Measurements from ENCODE around the gene HEXIM1.
A peak's percentile ranks its signal among the peaks of the same experiment; 100 is the strongest.

Gene HEXIM1

DNA sequence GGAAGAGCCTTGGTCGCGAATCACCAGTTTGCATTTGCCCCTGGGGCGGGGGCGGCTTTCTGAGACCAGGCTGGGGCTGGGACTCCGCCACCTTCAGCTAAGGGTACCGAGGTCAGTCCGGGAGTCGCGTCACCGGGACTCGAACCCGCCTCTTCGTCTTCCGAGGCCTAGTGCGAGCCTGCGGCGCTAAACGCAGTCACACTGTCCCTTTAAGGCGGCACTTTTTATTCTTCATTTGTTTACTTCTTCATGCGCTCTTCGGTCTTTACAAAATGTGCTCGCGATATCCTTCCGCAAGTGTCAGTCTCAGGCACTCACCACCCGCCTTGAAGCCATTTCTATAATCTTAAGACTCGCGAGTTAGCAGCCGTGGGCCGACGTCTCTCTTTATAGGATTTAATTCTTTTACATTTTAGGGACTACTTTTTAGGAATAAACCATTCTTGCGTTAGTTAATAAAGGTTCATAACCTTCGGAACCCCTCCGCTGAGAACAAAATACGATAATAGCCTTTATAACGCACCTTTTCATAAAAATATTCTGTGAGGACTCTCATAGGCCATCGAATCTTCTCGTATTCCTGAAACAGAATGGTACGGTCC lies 593 bp upstream of the HEXIM1 start:
- DNase-seq: peak; percentile 70 to 77

DNA sequence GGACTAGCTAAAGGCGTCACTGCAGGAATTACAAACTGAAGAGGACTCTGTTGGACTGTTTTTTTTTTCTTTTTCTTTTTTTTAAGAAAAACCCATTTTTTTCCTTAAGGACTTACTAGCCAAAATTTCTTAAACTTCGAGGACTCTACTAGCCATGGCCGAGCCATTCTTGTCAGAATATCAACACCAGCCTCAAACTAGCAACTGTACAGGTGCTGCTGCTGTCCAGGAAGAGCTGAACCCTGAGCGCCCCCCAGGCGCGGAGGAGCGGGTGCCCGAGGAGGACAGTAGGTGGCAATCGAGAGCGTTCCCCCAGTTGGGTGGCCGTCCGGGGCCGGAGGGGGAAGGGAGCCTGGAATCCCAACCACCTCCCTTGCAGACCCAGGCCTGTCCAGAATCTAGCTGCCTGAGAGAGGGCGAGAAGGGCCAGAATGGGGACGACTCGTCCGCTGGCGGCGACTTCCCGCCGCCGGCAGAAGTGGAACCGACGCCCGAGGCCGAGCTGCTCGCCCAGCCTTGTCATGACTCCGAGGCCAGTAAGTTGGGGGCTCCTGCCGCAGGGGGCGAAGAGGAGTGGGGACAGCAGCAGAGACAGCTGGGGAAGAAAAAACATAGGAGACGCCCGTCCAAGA lies 878 bp downstream of the HEXIM1 start:
- DNase-seq: peak; percentile 67 to 69

DNA sequence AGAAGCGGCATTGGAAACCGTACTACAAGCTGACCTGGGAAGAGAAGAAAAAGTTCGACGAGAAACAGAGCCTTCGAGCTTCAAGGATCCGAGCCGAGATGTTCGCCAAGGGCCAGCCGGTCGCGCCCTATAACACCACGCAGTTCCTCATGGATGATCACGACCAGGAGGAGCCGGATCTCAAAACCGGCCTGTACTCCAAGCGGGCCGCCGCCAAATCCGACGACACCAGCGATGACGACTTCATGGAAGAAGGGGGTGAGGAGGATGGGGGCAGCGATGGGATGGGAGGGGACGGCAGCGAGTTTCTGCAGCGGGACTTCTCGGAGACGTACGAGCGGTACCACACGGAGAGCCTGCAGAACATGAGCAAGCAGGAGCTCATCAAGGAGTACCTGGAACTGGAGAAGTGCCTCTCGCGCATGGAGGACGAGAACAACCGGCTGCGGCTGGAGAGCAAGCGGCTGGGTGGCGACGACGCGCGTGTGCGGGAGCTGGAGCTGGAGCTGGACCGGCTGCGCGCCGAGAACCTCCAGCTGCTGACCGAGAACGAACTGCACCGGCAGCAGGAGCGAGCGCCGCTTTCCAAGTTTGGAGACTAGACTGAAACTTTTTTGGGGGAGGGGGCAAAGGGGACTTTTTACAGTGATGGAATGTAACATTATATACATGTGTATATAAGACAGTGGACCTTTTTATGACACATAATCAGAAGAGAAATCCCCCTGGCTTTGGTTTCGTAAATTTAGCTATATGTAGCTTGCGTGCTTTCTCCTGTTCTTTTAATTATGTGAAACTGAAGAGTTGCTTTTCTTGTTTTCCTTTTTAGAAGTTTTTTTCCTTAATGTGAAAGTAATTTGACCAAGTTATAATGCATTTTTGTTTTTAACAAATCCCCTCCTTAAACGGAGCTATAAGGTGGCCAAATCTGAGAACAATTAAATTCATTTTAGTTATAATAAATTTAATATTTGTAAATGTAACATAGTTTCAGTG lies 1.7 kb downstream of the HEXIM1 start:
- peak; percentile 17 to 31 for DNase-seq

DNA sequence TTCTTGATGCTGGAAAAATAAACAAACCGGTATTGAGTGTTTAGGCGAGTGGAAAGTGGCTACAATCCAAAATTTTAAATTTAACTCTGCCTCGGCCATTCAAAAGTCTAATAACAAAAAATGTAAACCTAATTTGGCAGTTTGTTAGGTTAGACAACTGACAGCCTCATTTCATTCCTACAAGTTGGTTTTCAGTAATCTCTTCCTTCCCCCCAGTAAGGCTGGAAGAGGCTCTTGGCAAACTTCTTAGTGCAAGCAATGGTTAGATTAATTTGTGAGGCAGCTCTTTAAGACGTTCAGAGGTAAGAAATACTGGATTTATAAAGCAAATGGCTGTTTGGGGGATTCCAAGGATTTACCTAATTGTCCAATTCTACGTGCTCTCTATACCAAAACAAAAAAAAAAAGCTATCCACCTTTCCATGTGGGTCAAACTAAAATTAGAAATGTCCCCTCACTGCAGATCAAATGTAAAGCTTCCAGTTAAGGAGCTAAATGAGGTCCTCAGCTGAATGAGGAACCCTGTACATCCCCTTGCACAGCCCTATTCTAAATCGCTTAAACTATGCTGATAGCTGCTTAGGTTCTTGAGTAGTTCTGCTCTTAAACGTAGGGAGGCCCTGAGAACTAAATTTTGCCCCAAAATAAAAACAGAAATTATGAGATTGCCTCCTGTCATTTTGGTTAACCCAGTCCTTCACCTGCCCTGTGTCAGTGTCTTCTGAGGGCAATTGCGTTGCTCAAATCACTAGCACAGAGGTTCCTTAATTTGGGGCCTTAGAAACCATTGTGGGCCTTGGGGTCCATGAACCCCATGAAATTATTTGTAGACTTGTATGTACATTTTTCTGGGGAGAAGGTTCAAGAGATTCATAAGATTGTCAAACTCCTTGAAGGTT lies 2.9 kb downstream of the HEXIM1 start:
- DNase-seq: no peak

DNA sequence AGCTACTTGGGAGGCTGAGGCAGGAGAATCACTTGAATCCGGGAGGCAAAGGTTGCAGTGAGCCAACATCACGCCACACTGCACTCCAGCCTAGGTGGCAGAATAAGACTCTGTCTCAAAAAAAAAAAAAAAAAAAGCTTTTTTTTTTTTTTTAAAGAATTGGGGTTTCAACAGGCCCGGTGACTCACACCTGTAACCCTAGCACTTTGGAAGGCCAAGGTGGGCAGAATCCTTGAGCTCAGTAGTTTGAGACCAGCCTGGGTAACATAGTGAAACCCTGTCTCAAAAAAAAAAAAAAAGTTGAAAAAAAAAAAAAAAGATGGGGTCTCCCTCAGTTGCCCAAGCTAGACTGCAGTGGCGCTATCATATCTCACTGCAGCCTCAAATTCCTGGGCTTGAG lies 6.8 kb downstream of the HEXIM1 start:
- DNase-seq: no peak

DNA sequence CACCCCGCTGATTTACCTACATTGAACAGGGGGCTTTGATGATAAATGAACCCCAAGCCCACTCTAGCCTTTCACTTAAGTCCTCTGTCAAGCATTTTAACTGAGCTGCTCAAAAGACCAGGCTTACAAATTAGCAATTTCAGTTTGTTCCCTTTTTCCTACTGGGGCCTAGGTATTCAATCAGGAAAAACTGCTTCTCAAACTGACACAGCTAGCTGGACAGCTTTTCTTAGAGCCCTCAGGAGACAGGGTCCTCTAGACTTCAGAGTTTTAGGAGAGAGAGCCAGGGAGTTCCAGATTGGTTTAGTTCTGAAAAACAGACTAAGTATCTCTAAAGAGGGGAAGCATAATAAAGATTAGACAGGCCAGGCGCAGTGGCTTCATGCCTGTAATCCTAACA lies 7.2 kb downstream of the HEXIM1 start:
- no peak for DNase-seq

DNA sequence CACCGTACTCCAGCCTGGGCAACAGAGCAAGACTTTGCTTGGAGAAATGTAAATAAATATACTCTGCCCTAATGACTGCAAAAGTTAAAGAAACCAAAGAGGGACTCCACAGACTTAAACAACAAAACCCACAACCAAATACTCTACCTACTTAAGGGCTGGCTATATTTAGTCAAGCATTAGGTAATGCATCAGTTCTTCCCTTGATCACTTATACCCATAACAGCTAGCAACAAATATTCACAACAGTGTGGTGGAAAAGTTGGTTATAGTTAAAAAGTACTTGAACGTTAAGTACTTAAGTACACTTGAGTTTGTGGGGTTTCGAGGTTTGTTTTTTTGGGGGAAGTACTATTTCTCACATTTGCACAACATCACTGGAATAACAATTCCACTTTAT lies 8.0 kb downstream of the HEXIM1 start:
- no peak for DNase-seq

DNA sequence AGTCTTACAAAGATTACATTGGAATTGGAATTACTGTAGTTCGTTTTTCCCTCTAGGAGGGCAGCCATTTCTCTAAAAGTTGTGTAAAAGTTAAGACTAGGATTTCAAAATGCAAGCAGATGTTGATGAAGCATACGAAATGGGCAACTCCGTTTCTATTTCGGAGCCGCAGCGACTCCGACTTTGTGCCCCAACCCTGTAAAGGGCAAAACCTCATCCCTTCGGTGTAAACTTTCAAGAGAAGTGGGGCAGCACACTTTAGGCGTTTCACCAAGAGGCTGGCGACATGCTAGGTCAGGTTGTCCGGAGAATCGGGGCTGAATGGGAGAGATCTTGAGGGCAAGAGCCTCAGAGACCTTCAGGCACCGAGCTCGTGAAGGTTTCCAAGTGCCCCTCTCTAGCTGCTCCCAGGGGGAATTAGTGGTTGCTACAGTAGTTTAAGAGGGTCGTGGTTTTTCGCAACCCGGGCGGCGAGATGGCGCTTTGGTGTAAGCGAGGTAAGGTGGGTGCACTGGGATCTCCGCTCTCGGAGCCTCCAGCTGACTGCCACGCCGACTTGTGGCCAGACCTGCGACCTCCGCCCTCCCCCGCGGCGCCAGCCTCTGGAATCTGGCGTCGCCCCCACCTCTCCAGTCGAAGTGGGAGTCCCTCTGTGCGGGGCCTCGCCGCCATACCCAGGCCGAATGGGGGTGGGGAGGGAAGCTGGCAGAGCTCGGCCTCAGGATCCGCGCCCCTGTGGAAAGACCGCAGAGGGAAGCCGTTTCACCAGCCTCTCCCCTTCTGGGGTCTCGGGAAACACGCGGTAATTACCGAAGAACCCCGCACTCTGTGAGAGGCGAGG lies 12.4 kb downstream of the HEXIM1 start:
- peak; percentile 58 to 67 for DNase-seq

DNA sequence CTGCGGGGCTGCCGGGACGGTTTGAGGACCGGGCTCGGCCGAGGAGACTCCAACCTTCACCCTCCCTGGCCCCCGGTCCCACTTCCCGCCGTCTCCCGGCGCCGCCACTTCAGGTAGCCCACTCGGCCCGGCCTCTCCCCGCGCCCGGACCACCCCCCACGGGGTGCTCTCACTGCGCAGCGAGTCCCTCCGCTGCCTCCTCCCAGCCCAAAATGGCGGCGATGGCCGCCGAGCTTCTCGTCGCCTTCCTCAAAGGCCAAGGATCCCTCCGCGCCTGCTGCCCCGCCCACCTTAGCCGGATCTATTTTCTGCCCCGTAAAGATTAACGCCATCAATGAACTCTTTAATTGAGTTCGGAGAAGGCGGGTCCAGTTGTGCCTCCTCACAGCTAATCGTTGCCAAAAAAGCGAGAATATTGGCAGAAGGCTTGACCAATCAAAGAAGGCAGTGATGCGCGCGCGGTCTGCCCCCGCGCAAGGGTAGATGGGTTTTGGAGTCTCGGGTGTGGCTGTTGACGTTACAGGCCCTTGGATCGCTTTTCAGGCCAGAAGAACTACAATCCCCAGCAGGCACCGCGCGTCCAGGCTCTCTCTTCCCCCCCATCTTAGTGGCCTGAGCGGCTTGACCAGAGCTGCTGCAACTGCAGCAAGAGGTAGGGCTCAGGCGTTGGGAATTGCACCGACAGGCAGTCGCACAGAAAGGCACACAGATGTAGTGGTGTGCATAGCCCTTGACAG lies 13.2 kb downstream of the HEXIM1 start, which contains the start of gene HEXIM2:
HEXIM2 (plus strand) TSS at position 588 of the 737 bp plus-strand sequence. CDS start 919 bp downstream, outside the sequence.
- DNase-seq: peak; percentile 95 to 99

DNA sequence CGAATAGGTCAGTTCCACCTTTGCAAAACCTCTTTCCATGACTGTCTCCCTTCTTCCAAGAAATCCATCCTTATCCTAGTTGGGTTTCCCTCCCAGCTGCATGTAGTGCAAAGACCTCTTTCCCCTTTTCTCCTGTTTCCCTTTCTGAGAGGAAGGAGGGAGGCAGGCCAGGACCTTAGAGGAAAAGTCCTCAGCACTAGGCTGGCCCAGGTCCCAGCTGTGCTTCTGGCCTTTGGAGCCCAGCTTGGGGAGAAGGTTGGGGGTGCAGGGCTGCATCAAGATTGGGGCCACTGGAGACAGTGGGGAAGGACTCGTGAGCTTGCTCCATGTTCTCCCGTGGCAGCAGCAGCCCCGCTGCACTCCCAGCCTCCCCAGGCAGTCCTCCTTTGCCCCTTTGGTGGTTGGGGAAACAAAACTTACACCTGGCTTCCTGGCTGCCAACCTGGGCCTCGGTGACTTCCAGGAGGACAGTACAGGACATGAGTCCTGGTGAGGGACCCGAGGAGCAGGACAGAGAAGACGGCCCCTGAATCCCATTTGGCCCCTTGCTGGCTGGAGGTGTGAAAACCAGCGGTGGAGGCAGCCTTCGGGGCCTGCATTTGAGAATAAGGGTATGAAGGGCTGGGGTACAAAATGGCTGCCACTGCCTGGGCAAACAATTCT lies 13.9 kb downstream of the HEXIM1 start:
- no peak for DNase-seq

DNA sequence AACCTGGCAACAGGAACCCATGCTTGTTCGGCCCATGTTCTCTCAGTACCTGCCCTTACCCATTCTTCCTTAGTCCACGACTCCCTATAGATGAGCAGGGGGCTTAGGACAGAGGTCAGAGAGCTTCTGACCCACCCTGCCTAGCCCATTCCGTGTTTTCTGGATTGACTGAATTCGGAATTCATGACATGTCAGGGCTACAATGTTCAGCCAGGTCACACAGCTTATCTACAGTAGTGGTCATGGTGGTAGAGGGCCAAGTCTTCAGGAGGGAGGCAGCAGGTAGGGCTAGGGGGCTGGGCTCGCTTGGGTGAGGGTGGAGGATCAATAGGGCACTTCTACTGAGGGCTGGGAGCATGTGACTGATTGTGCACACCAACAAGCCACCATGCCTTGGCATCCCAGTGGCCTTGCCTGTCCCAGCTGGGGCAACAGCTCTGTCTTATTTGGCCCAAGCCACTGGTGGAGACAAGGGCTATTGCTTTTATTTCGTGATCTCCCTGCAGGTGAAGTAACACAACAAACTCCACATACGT lies 16.5 kb downstream of the HEXIM1 start:
- DNase-seq: no peak

DNA sequence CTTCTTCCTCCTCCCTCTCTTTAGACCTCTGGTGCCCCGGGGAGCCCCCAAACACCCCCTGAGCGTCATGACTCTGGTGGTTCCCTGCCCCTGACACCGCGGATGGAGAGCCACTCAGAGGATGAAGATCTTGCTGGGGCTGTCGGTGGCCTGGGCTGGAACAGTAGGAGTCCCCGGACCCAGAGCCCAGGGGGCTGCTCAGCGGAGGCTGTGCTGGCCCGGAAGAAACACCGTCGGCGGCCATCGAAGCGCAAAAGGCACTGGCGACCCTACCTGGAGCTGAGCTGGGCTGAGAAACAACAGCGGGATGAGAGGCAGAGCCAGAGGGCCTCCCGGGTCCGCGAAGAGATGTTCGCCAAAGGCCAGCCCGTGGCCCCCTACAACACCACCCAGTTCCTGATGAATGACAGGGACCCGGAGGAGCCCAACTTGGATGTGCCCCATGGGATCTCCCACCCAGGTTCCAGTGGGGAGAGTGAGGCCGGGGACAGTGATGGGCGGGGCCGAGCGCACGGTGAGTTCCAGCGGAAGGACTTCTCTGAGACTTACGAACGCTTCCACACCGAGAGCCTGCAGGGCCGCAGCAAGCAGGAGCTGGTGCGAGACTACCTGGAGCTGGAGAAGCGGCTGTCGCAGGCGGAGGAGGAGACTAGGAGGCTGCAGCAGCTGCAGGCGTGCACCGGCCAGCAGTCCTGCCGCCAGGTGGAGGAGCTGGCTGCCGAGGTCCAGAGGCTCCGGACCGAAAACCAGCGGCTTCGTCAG lies 20.9 kb downstream of the HEXIM1 start:
- no peak for DNase-seq

DNA sequence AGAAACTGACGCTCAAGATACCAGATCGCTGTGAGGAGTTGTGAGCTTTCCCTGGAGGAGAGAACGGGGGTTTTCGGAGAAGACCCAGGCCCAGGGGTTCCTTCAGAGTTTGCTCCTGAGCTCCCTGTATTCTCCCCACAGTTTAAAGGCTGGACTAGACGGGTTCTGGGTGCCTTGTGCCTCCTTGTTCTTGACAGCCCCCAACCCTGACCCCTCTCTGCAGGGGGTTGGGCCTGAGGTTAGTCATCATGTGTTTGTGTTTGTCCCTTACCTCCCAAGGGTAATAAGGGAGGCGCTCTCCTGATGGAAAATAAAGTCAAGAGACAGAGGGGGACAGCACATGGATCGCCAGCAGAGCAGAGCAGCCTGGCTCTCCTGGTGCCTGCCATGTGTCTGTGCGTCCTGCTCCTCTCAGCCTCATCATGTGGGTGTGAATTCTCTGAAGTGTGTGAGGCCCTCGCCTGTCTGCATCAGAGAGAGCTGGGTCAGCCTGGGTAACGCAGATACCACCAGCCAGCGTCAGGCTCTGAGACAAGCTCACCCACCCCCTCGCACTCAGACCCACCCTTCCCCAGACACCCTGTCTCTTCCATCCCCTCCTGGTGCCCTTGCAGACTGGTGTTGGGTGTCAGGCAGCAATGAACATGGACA lies 22.1 kb downstream of the HEXIM1 start:
- no peak for DNase-seq

DNA sequence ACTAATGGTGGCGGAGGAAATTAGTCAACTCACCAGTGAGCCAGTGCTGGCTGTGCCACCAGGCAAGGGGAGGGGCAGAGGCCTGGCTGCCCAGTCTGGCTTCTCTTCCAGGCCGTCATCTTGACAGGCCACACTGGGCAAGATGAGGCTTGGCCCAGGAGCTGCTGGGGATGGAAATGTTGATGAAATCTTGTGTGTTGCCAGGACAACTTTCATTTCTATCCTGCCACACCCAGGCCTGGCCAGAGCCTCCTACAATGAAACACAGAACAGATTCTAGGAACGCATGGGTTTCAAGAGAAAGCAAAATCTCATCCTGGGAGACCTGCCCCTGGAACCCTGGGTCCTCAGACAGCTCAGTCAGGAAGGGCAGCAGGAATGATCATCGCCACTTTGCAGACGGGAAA lies 22.7 kb downstream of the HEXIM1 start:
- no peak for DNase-seq

DNA sequence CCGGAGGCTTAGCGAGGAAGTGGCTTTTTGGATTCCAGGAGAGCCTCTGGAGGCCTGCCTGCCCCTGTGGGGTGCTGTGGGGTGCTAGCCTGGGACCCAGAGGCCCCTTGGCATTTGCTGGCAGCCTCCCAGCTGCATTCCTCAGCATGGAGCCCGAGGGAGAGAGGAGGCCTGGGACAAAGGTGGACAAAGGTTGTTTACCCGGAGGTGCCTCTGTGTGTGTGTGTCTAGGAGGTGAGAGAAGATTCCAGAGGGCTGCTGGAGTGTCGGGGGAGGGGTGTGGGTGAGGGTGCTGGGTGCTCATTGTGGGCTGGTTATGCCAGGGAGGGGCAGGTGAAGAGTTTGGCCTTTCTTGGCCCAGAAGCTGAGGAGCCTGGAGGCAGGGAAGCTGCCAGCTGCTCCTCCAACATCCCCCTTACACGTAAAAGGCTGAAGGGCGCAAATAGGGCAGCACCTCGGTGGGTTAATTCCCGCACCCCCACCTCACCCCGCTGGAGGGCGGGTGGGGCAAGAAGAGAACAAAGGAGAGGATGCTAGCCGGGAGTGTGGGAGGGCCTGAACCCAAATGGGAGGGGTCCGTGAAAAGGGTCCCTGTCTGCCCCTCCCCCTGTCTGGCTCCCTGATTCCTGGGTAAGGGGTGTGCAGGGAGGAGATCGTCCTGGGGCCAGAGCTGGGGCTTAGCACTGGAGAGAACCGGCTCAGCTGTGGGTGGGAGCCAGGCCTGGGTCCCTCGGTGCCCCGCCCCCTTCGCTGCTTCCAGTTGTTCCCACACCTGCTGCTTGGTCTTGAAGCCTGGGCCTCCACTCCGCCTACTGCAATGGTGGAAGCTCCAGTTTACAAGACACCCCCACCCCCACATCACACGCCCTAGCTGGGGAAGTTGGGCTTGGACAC lies 23.3 kb downstream of the HEXIM1 start:
- DNase-seq: no peak

DNA sequence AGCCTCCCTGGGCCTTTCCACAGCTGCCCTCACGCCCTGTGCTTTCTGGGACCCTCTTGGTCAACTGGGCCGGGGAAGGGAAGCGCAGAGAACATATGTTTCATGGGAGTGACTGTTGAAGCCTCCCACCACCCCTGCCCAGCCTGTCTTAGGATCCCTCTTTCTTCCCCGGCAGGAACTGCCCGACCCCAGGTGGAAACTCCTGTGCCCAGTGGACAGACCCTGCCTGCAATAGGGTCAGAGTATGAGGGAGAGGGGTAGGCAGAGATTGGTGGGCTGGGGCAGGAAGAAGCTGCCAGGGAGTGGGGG lies 23.9 kb downstream of the HEXIM1 start:
- no peak for DNase-seq

DNA sequence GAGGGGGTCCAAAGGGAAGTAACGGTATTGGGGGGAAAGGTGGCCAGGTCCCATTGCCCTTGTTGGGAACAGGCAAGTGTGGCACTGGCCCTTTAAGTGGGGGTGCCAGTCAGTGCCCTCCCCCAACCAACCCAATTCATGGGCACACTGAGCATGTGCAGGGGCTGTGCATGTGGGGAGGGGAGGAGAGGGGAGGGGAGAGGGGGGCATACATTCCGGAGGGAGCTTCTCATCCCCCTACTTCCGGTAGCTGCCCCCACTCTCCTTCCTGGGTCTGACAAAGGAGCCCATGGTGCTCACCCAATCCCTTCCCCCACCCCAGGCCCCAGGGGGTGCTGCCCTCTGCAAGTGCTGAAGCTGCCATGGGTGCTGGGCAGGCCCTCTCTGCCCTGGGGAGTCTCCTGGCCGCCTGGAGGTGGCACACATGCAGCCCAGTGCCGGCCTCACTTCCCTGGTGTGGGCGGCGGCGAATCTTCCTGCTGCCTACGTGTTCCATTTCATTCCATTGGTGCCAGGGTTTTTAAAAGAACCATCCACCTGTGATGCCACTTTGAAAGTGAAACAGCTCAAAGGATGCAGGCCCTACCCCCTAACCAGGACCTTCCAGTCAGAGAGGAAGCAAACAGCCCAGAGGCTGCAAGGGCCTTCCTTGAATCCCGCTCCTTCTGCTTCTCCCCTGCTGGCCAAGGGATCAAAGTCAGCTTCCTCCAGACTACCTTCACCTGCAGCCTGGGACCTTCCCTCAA lies 24.4 kb downstream of the HEXIM1 start:
- peak; percentile 33 to 36 for DNase-seq
